Glomerular endothelial cell (primary cell): ENCODE results near the gene GRK4. TPM values are rescaled to one million over a fixed set of nuclear protein-coding genes. Genes with fewer than 3 reads are reported as not detected.

Experiments
- DNase-seq: peaks from one replicate; pipeline ENCODE4 v3.0.0-alpha.2; 2011; ENCODE audit warnings: low read depth, low spot score; ENCODE audit errors: extremely low read depth
- total RNA-seq: library from RNA; depleted of rRNA; stranded (reverse); fragments of >200 nt; gene quantifications from 2 replicates; pipeline ENCODE4 v1.2.3, GENCODE V29; 2015

The GRK4 gene
- total RNA-seq, 1 donor from 2014 or later = 6.0 TPM

GRCh38 chr4:3010998-3011397, 47.6 kb downstream of the GRK4 start:
- DNase-seq = no peak

- DNase-seq = no peak
Measured at GRCh38 chr4:3011456-3012220, 48.3 kb downstream of the GRK4 start.

GRCh38 chr4:3013323-3013722, 50.0 kb downstream of the GRK4 start:
- no peak for DNase-seq

GRCh38 chr4:3013839-3014350, 50.5 kb downstream of the GRK4 start:
- no peak for DNase-seq

GRCh38 chr4:3016961-3017360, 53.6 kb downstream of the GRK4 start:
- no peak for DNase-seq

GRCh38 chr4:3017504-3017903, 54.1 kb downstream of the GRK4 start:
- no peak for DNase-seq

GRCh38 chr4:3019145-3019846, 55.9 kb downstream of the GRK4 start:
- DNase-seq = no peak

GRCh38 chr4:3021127-3021526, 57.8 kb downstream of the GRK4 start:
- DNase-seq = no peak

GRCh38 chr4:3021627-3022026, 58.3 kb downstream of the GRK4 start:
- DNase-seq = no peak

- no peak for DNase-seq
Measured at GRCh38 chr4:3022112-3022511, 58.7 kb downstream of the GRK4 start.

GRCh38 chr4:3022651-3023050, 59.3 kb downstream of the GRK4 start:
- DNase-seq = no peak

- no peak for DNase-seq
Measured at GRCh38 chr4:3025881-3026280, 62.5 kb downstream of the GRK4 start.

- DNase-seq = no peak
Measured at GRCh38 chr4:3026540-3026939, 63.2 kb downstream of the GRK4 start.

GRCh38 chr4:3029464-3029863, 66.1 kb downstream of the GRK4 start:
- DNase-seq = no peak

GRCh38 chr4:3030566-3031356, 67.4 kb downstream of the GRK4 start:
- DNase-seq = no peak

GRCh38 chr4:3031357-3032082, 68.1 kb downstream of the GRK4 start:
- DNase-seq = no peak

GRCh38 chr4:3034231-3034630, 70.9 kb downstream of the GRK4 start:
- no peak for DNase-seq

- DNase-seq = no peak
Measured at GRCh38 chr4:3035249-3035648, 71.9 kb downstream of the GRK4 start.

- DNase-seq = no peak
Measured at GRCh38 chr4:3035674-3036073, 72.3 kb downstream of the GRK4 start.

- DNase-seq = no peak
Measured at GRCh38 chr4:3036131-3036952, 73.0 kb downstream of the GRK4 start.
